GM12873 (cell line): ENCODE data around the gene PASD1.

ENCODE experiments used
- CTCF ChIP-seq: IDR thresholded peaks from 2 replicates; pipeline ENCODE4 v1.5.1; 2012; ENCODE audit warnings: low read depth, mild to moderate bottlenecking, moderate library complexity, low read length, control low read depth; ENCODE audit not compliant: insufficient read depth; ENCODE audit errors: missing control alignments

Gene PASD1

GRCh38 chrX:151676196-151676595 lies 112.7 kb downstream of the PASD1 start:
- no peak for TF ChIP-seq CTCF

- no peak for TF ChIP-seq CTCF
These were observed 116.4 kb downstream of the PASD1 start for GRCh38 chrX:151679798-151680402.

DNA sequence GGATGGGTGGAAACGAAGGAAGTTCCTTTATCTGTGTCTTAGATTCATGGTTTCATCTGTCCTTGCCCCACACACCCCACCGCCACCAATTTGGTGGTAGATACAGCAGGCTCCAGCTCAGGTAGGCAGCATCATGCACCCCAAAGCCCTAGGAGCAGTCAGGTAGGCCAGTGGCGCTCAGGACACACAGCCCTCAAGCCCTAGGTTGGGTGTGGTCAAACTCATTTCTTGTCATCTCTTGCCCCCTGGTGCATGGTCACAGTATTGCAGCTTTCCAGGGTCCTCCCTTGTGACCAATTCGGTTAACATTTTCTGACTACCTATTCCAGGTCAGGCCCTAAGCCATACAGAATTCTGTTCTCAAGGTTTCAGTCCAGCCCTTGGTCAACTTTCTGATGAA lies 117.3 kb downstream of the PASD1 start:
- peak; percentile 90 for TF ChIP-seq CTCF

- TF ChIP-seq CTCF: no peak
These were observed 124.2 kb downstream of the PASD1 start for GRCh38 chrX:151687635-151688034.

DNA sequence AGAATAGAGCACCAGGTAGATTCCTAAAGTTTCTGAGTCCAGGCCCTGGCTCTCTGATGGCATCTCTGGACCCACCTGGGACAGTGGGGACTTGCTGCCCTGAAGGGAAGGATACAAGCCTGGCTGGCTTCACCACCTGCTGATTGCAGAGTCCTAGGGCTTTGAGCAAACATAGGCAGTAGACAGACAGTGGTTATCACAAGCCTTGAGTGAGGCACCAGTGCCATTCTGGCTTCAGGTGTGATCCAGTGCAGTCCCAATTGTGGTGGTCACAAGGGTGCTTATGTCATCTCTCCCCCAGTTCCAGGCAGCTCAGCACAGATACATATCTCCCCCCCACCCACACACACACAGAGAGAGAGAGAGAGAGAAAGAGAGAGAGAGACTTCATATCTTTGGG lies 125.2 kb downstream of the PASD1 start:
- no peak for TF ChIP-seq CTCF

DNA sequence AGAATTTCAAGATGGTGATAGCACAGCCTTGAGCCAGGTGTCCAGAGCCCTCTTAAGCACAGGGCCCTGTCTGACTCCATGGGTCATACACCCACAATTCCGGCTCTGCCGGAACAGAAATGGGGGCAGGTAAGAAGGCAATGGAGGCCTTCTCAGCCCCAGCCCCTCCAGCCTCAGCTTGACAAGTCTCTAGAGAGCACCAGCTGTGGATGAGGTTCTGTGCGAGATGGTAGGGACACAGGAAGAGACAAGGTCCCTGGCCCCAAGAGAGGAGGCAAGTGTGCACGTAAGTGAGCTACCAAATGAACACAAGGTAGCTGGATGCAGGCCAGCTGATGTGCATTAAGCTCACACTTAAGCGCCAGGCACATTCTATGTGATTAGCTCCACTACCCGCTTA lies 129.3 kb downstream of the PASD1 start:
- no peak for TF ChIP-seq CTCF

GRCh38 chrX:151694121-151694520 lies 130.6 kb downstream of the PASD1 start:
- no peak for TF ChIP-seq CTCF
